ENCODE results near the gene TXNDC5.

TXNDC5 gene

GRCh38 chr6:7916959-7917358, 6.4 kb upstream of the TXNDC5 start:
- no peak overlapping the region for H3K4me3 ChIP-seq (ENCODE audit: low read depth, low read length)
- no peak for DNase-seq (ENCODE audit: low read depth)
- TF ChIP-seq CTCF (IDR thresholded peaks at IDR 0.05; ENCODE audit: control insufficient read depth, extremely low read depth, insufficient read depth), result no peak

GRCh38 chr6:7914991-7915789, 4.6 kb upstream of the TXNDC5 start:
- TF ChIP-seq CTCF (IDR thresholded peaks at IDR 0.05; ENCODE audit: control insufficient read depth, extremely low read depth, insufficient read depth), result no peak
- H3K4me3 ChIP-seq (ENCODE audit: low read depth, low read length), result no peak overlapping the region
- DNase-seq (ENCODE audit: low read depth), result no peak

- H3K4me3 ChIP-seq (ENCODE audit: low read depth, low read length), result no peak overlapping the region
- no peak for TF ChIP-seq CTCF (IDR thresholded peaks at IDR 0.05; ENCODE audit: control insufficient read depth, extremely low read depth, insufficient read depth)
- no peak for DNase-seq (ENCODE audit: low read depth)
Measured at GRCh38 chr6:7914311-7914710, 3.7 kb upstream of the TXNDC5 start.

- no peak overlapping the region for H3K4me3 ChIP-seq (ENCODE audit: low read depth, low read length)
- no peak for TF ChIP-seq CTCF (IDR thresholded peaks at IDR 0.05; ENCODE audit: control insufficient read depth, extremely low read depth, insufficient read depth)
- DNase-seq (ENCODE audit: low read depth), result no peak
Measured at GRCh38 chr6:7912736-7913517, 2.3 kb upstream of the TXNDC5 start.

GRCh38 chr6:7912024-7912423, 1.4 kb upstream of the TXNDC5 start:
- no peak for DNase-seq (ENCODE audit: low read depth)
- no peak overlapping the region for H3K4me3 ChIP-seq (ENCODE audit: low read depth, low read length)
- no peak for TF ChIP-seq CTCF (IDR thresholded peaks at IDR 0.05; ENCODE audit: control insufficient read depth, extremely low read depth, insufficient read depth)

GRCh38 chr6:7911345-7911725, 747 bp upstream of the TXNDC5 start:
- no peak overlapping the region; the same call in 1 of the 2 replicates for H3K4me3 ChIP-seq (ENCODE audit: low read depth, low read length)
- no peak for TF ChIP-seq CTCF (IDR thresholded peaks at IDR 0.05; ENCODE audit: control insufficient read depth, extremely low read depth, insufficient read depth)
- no peak for DNase-seq (ENCODE audit: low read depth)
